Gastrocnemius medialis (tissue), 4 donors: ENCODE measurements around the gene NHERF2. TPM values are rescaled to one million over a fixed set of nuclear protein-coding genes. Genes with fewer than 3 reads are reported as not detected.

Experiments
- ATAC-seq, 2 donors: fragments of 150-250 bp; one replicate each; pipeline ENCODE4 v1.9.1; 2016
- DNase-seq, 2 donors: peaks; one replicate each; pipeline ENCODE4 v3.0.0-alpha.2; 2019
- H3K27ac ChIP-seq, 4 donors: fragments of 200-600 bp; sonication (generic); 1 replicate in 1 of 4; 2 replicates in 3 of 4; pipeline ENCODE4 v1.5.1; 2016 to 2018; ENCODE audit warnings: mild to moderate bottlenecking in 2 of 4, moderate library complexity in 1 of 4
- H3K27me3 ChIP-seq, 3 donors: fragments of 200-600 bp; sonication (generic) in 2 of 3; 1 replicate in 1 of 3; 2 replicates in 2 of 3; pipeline versions ENCODE4 v1.5.1 to v1.6.0; 2016 to 2019; ENCODE audit warnings: mild to moderate bottlenecking in 1 of 3, moderate library complexity in 1 of 3
- H3K36me3 ChIP-seq, 2 donors: fragments of 200-600 bp; sonication (generic) in 1 of 2; one replicate each; pipeline ENCODE4 v1.5.1; 2017 to 2018
- H3K4me1 ChIP-seq, 2 donors: fragments of 200-600 bp; sonication (generic) in 1 of 2; one replicate each; pipeline ENCODE4 v1.5.1; 2016 to 2017; ENCODE audit warnings: mild to moderate bottlenecking in 2 of 2
- H3K4me3 ChIP-seq, 4 donors: fragments of 200-600 bp; sonication (generic) in 3 of 4; 1 replicate in 1 of 4; 2 replicates in 3 of 4; pipeline ENCODE4 v1.5.1; 2016 to 2019; ENCODE audit warnings: mild to moderate bottlenecking in 2 of 4
- H3K9me3 ChIP-seq, 3 donors: fragments of 200-600 bp; sonication (generic) in 2 of 3; 1 replicate in 1 of 3; 2 replicates in 2 of 3; pipeline ENCODE4 v1.5.1; 2016 to 2019
- POLR2A ChIP-seq, 2 donors: fragments of 450-650 bp; IDR thresholded peaks; one replicate each; pipeline ENCODE4 v1.6.1; 2017; ENCODE audit warnings: antibody characterized with exemption in 2 of 2, mild to moderate bottlenecking in 2 of 2, moderate library complexity in 2 of 2
- in situ Hi-C, 4 donors: fragments of 200-750 bp; cut with MboI; loops; one replicate each; pipeline versions ENCODE4 v1.15.0 to v1.8.0; 2017; ENCODE audit warnings: low sequenced_read_pairs in 4 of 4
- intact Hi-C: fragments of 100-400 bp; cut with DNase I; formaldehyde crosslinking; loops from one replicate; pipeline ENCODE4 v1.15.1; 2023; ENCODE audit warnings: low total_unique reads
- total RNA-seq, 4 donors: library from RNA; depleted of rRNA; stranded (reverse); fragments of >200 nt; gene quantifications; one replicate each; pipeline versions ENCODE4 v1.1.0 to v1.2.3, GENCODE V29; 2016
- TF ChIP-seq, protein P1 (sequence below), 5 experiments: fragments of 450-650 bp in 3 of 5; fragments of 200-600 bp in 2 of 5; sonication (generic) in 2 of 5; IDR thresholded peaks in 4 of 5; conservative IDR thresholded peaks in 1 of 5; 1 replicate in 4 of 5; 2 replicates in 1 of 5; pipeline ENCODE4 v1.5.1; 2016 to 2019; ENCODE audit warnings: antibody characterized with exemption in 5 of 5, mild to moderate bottlenecking in 3 of 5, moderate library complexity in 3 of 5

Gene NHERF2
- total RNA-seq, 4 donors from 2014 or later, result 51.6 to 86.9 (median 74.4) TPM

DNA sequence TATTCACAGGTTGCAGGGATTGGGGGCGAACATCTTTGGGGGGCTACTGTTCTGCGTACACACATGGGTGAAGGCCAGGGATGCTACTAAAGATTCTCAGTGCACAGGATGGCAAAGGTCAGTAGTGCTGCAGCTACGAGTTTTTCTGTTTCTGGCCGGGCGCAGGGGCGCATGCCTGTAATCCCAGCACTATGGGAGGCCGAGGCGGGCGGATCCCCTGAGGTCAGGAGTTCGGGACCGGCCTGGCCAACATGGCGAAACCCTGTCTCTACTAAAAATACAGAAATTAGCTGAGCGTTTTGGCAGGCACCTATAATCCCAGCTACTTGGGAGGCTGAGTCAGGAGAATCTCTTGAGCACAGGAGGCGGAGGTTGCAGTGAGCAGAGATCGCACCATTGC lies 13.2 kb upstream of the NHERF2 start:
- Histone ChIP-seq H3K4me3 (no peak overlapping the region), H3K4me1 (peaks cover 11 to 13% of the 10 kb centered on the region in 2 donors), H3K27ac (no peak overlapping the region), H3K36me3 (no peaks in the 10 kb centered on the region), H3K27me3 (peaks cover 0 to under 1% (median 0%) of the 10 kb centered on the region in 3 donors), H3K9me3 (no peaks in the 10 kb centered on the region)
- ATAC-seq (no peak), DNase-seq (no peak)
- in situ Hi-C loops (loop anchor here in 3 of 4 donors (5.0 to 10.0 kb wide), 3 partner anchors 124 to 131 kb away; partner anchors contain the start of genes PKD1 (in 1 of the 3) and RAB26 (in 1 of the 3)), intact Hi-C loops (no loop called here)
- TF ChIP-seq, protein P1, sequence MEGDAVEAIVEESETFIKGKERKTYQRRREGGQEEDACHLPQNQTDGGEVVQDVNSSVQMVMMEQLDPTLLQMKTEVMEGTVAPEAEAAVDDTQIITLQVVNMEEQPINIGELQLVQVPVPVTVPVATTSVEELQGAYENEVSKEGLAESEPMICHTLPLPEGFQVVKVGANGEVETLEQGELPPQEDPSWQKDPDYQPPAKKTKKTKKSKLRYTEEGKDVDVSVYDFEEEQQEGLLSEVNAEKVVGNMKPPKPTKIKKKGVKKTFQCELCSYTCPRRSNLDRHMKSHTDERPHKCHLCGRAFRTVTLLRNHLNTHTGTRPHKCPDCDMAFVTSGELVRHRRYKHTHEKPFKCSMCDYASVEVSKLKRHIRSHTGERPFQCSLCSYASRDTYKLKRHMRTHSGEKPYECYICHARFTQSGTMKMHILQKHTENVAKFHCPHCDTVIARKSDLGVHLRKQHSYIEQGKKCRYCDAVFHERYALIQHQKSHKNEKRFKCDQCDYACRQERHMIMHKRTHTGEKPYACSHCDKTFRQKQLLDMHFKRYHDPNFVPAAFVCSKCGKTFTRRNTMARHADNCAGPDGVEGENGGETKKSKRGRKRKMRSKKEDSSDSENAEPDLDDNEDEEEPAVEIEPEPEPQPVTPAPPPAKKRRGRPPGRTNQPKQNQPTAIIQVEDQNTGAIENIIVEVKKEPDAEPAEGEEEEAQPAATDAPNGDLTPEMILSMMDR (IDR thresholded peaks at IDR 0.05 in 4 of 5, conservative IDR thresholded peaks at IDR 0.05 in 1 of 5), result no peak
- TF ChIP-seq POLR2A (IDR thresholded peaks at IDR 0.05), result no peak

DNA sequence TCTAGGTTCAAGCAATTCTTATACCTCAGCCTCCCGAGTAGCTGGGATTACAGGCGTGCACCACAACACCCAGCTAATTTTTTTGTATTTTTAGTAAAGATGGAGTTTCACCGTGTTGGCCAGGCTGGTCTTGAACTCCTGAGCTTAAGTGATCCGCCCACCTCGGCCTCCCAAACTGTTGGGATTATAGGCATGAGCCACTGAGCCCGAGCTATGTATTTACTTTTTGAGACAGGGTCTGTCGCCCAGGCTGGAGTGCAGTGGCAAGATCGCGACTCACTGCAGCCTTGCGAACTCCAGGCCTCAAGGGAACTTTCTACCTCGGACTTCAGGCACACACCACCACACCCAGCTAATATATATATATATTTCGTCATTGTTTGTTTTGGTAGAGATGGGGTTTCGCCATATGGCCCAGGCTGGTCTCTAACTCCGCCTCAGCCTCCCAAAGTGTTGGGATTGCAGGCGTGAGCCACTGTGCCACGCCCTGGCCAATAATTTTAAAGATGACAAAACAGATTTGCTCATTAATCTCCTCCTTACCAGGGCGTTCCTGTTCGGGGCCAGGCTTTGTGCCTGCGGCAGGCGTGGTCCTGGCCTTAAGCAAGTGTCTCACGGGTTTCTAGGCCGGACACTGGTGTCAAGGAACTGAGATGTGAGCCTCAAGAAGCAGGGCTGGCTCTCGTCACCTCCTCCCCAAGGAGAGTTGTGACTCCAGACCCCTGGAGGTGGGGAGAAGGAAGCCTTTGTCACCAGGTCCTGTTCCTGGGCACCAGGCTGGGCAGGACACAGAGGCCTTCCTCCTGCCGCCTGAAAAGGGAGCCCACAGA lies 11.4 kb upstream of the NHERF2 start:
- TF ChIP-seq, protein P1 (IDR thresholded peaks at IDR 0.05 in 4 of 5, conservative IDR thresholded peaks at IDR 0.05 in 1 of 5), result no peak
- no peak for TF ChIP-seq POLR2A (IDR thresholded peaks at IDR 0.05)
- Histone ChIP-seq H3K36me3 (no peaks in the 10 kb centered on the region), H3K27ac (no peak overlapping the region), H3K4me1 (peaks cover 4 to 7% of the 10 kb centered on the region in 2 donors), H3K9me3 (no peaks in the 10 kb centered on the region), H3K4me3 (no peak overlapping the region), H3K27me3 (peaks cover 14 to 17% (median 16%) of the 10 kb centered on the region in 3 donors)
- ATAC-seq, result no peak
- DNase-seq, result no peak
- intact Hi-C loops, result no loop called here
- in situ Hi-C loops, result loop anchor here in 1 of 4 donors (10.0 kb wide), 1 partner anchor 129 kb away; the partner anchor contains the start of gene RAB26

- TF ChIP-seq, protein P1 (IDR thresholded peaks at IDR 0.05 in 4 of 5, conservative IDR thresholded peaks at IDR 0.05 in 1 of 5), result no peak
- no peak for TF ChIP-seq POLR2A (IDR thresholded peaks at IDR 0.05)
- peaks cover 18 to 23% (median 21%) of the 10 kb centered on the region in 3 donors for H3K27me3 ChIP-seq
- H3K4me1 ChIP-seq, result peaks cover 0 to 6% of the 10 kb centered on the region in 2 donors
- H3K36me3 ChIP-seq, result no peaks in the 10 kb centered on the region
- no peaks in the 10 kb centered on the region for H3K9me3 ChIP-seq
- H3K27ac ChIP-seq, result no peak overlapping the region
- ATAC-seq (no peak), DNase-seq (no peak)
- intact Hi-C loops, result no loop called here
- in situ Hi-C loops, result loop anchor here in 1 of 4 donors (10.0 kb wide), 1 partner anchor 129 kb away; the partner anchor contains the start of gene RAB26
- H3K4me3 ChIP-seq, result no peak overlapping the region
Observed at GRCh38 chr16:2015947-2016208, 10.8 kb upstream of the NHERF2 start.

- TF ChIP-seq, protein P1 (IDR thresholded peaks at IDR 0.05 in 4 of 5, conservative IDR thresholded peaks at IDR 0.05 in 1 of 5), result peak in 2 of 5 experiments; percentile 8 to 32
- TF ChIP-seq POLR2A (IDR thresholded peaks at IDR 0.05), result no peak
- DNase-seq (no peak), ATAC-seq (no peak)
- no peak overlapping the region for H3K27ac ChIP-seq
- H3K4me3 ChIP-seq, result no peak overlapping the region
- H3K4me1 ChIP-seq, result peaks cover 0 to 6% of the 10 kb centered on the region in 2 donors
- intact Hi-C loops (no loop called here), in situ Hi-C loops (loop anchor here in 1 of 4 donors (10.0 kb wide), 1 partner anchor 128 kb away; the partner anchor contains the start of gene RAB26)
- H3K27me3 ChIP-seq, result peaks cover 23 to 27% (median 27%) of the 10 kb centered on the region in 3 donors
- no peaks in the 10 kb centered on the region for H3K9me3 ChIP-seq
- no peaks in the 10 kb centered on the region for H3K36me3 ChIP-seq
Observed at GRCh38 chr16:2016407-2016922, 10.2 kb upstream of the NHERF2 start.
